ENCODE measurements around the gene ZNF446. TPM values are rescaled to one million over a fixed set of nuclear protein-coding genes. Genes with fewer than 3 reads are reported as not detected.

Gene ZNF446
- total and polyA plus RNA-seq, 9 of the 15 experiments (the other 6 are each of a cell fraction or from before 2014, with no cell fraction given) = 0.07 to 4.8 (median 1.2) TPM

DNA sequence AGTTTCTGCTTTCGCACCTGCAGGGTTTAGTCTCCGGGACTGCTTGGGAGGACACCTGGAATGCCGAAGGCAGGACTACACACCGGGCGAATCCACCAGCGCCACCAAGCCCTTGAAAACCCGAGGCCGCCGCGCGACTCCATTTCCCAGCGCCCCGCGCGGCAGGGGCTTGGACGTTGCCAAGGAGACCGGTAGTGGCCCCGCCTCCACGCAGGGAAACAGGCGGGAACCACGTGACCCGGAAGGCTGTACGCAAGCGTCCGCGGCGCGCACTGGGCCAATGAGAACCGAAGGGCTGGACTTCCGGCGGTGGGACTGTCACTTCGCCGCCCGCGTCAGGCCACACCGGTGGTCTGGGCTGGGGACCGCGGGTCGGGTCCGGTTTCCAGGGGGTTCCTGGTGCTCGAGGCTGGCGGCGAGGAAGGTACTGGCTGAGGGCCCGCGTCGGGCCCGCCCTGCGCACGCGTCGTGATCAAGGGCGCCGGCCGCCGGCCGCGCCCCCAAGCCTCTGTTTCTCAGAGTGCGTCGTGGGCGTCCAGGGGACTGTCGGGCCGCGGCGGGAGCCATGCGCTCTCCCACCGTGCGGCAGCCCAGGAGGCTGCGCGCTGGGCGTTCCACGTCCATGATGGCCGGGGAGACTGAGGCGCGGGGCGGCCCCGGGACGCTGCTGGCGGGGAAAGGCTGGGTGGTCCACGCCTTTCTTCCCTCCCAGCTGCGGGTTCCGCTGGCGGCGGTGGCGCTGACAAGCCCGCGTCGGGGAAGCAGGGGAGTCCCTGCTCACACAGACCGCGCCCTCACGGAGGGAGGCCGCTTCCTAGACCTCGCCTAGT lies 9.2 kb upstream of the ZNF446 start, which contains the start of gene ZNF324:
TSS of gene ZNF324 (plus strand) at position 321 of the 830 bp plus-strand sequence. CDS start 2,106 bp downstream, outside the sequence.
- intact Hi-C loops (cut with micrococcal nuclease) (loop anchor here (5.0 kb wide), 1 partner anchor 60 kb away; the partner anchor contains the start of gene ZNF584), in situ Hi-C loops (cut with MboI) (no loop called here)
- H3K9me1 ChIP-seq (ENCODE audit: control insufficient read depth, insufficient read depth, low read length) = peaks cover 14% of the 10 kb centered on the region
- DNase-seq (ENCODE audit: extremely low read depth in 1 of 4, low spot score in 3 of 4) (peak; percentile 95 to 99 (median 97)), FAIRE-seq (peak; percentile 98), ATAC-seq (peak; percentile 97)
- under 1% methylated on average over 78 of the region's 92 CpGs for WGBS (ENCODE audit: insufficient coverage, low coverage, missing lambda C conversion rate)
- H3K79me2 ChIP-seq (ENCODE audit: control insufficient read depth, insufficient read depth, low read length) = peaks cover 26% of the 10 kb centered on the region
- no peaks in the 10 kb centered on the region for H4K20me1 ChIP-seq (replicated peaks; ENCODE audit: control insufficient read depth, insufficient read depth, low read length)
- H3K27me3 ChIP-seq (ENCODE audit: control insufficient read depth in 2 of 2, insufficient read depth in 2 of 2, low read length in 2 of 2) = no peaks in the 10 kb centered on the region
- CTCF ChIA-PET (ENCODE audit: low intra/inter-chr PET ratio) = no interaction called here
- H3K4me1 ChIP-seq (replicated peaks in 1 of 2; ENCODE audit: control insufficient read depth in 2 of 2, insufficient read depth in 2 of 2, low read length in 2 of 2) = peaks cover 10 to 24% of the 10 kb centered on the region in 2 experiments; a peak in 4 of 5 replicates
- H3K4me2 ChIP-seq (ENCODE audit: insufficient read depth, low read length) = peak within 1 kb of the TSS; percentile 92
- H3K36me3 ChIP-seq (ENCODE audit: control insufficient read depth, insufficient read depth, low read length) = peaks cover 24% of the 10 kb centered on the region; the same call in 2 of the 3 replicates
- H3K4me3 ChIP-seq = peak within 1 kb of the TSS; percentile 71
- H3K27ac ChIP-seq (ENCODE audit: extremely low read depth, low read depth, low read length) = peak within 1 kb of the TSS; percentile 58
- H3K9me3 ChIP-seq (replicated peaks; ENCODE audit: control insufficient read depth, insufficient read depth, low read depth, low read length) = no peaks in the 10 kb centered on the region
- BruUV-seq (replicated peaks) = no TSS peak
- peak within 1 kb of the TSS; percentile 98 for H2AFZ ChIP-seq (ENCODE audit: low read depth, low read length)
- H3K9ac ChIP-seq (ENCODE audit: insufficient read depth in 1 of 2, low read depth in 2 of 2, low read length in 2 of 2) = peak within 1 kb of the TSS; percentile 74 to 97
- POLR2A ChIA-PET = interaction anchor here (0.6 to 1.3 kb wide), 5 partner anchors 9 to 104 kb away, joined by 3 to 6 read pairs (median 4); partner anchors contain the start of genes ZNF324B, ZNF446 and ZNF497
- TF ChIP-seq RBM34 (IDR thresholded peaks at IDR 0.05; ENCODE audit: borderline replicate concordance, insufficient read depth, low read length) (no peak), TGIF2 (CRISPR knock-in tag; IDR thresholded peaks at IDR 0.05) (peak; percentile 67; the same call in 1 of the 2 replicates), ZNF830 (CRISPR knock-in tag; IDR thresholded peaks at IDR 0.05) (no peak), HNRNPLL (IDR thresholded peaks at IDR 0.05; ENCODE audit: low read depth, low read length, poor library complexity, severe bottlenecking) (no peak), ZBTB26 (CRISPR knock-in tag; IDR thresholded peaks at IDR 0.05) (no peak), L3MBTL2 (IDR thresholded peaks at IDR 0.05) (peak; percentile 85), ZKSCAN1 (IDR thresholded peaks at IDR 0.05; ENCODE audit: low read depth, low read length) (no peak), GTF2A2 (tag; IDR thresholded peaks at IDR 0.05) (no peak), FOXP4 (CRISPR knock-in tag; IDR thresholded peaks at IDR 0.05; ENCODE audit: borderline replicate concordance) (no peak), TCF7 (IDR thresholded peaks at IDR 0.05; ENCODE audit: borderline replicate concordance) (no peak), POLR2AphosphoS5 (IDR thresholded peaks at IDR 0.05; ENCODE audit: control insufficient read depth, insufficient read depth, low read depth, low read length) (peak; percentile 53; the same call in 1 of the 2 replicates)
- TF ChIP-seq, protein P1, sequence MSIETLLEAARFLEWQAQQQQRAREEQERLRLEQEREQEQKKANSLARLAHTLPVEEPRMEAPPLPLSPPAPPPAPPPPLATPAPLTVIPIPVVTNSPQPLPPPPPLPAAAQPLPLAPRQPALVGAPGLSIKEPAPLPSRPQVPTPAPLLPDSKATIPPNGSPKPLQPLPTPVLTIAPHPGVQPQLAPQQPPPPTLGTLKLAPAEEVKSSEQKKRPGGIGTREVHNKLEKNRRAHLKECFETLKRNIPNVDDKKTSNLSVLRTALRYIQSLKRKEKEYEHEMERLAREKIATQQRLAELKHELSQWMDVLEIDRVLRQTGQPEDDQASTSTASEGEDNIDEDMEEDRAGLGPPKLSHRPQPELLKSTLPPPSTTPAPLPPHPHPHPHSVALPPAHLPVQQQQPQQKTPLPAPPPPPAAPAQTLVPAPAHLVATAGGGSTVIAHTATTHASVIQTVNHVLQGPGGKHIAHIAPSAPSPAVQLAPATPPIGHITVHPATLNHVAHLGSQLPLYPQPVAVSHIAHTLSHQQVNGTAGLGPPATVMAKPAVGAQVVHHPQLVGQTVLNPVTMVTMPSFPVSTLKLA (conservative IDR thresholded peaks at IDR 0.05) = peak; percentile 95 to 96
